Measurements from ENCODE around the gene MMP3.
"Not testable (repeated sequence)": the region's sequence is repeated elsewhere in the genome, so short reads cannot be mapped to it uniquely, and the experiment has no call there.

MMP3 gene

DNA sequence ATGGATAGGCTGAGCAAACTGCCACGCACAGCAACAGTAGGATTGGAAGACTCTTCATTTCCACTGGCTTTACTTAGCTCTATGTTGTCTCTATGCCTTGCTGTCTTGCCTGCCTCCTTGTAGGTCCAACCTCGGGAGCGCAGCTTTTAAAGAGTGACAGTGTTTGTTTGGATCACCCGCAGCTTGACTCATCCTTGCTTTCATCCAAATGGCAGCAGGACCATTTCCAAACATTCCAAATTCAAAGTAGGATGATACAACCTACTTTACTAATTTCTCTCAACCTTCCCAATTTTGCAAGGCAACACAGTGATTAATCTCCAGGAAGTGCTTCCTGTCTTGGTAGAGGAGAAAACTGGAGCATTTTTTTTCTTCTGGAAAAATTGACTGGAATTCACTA, at the start of gene MMP3:
Gene MMP3 (minus strand): TSS at position 121 of the 400 bp plus-strand sequence. CDS start 63 bp downstream, at position 58.
- FAIRE-seq = no peak

DNA sequence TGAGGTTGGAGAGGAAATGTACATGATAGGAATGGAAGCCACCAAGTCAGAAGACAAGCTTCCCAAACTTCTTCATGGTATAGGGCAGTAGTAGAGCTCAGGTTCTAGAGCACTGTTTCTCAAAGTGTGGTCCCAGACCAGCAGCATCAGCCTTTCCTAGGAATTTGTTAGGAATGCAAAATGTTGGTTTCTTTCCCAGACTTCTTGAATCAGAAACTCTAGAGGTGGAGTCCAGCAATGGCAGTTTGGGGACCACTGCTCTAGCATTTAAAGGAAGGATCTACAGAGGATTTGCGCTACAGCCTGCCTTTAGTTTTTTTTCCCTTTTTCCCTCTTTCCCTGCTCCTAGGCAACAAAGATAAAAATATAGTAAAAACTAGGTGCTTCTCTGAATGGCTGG, 48.3 kb upstream of the MMP3 start:
- FAIRE-seq = no peak

DNA sequence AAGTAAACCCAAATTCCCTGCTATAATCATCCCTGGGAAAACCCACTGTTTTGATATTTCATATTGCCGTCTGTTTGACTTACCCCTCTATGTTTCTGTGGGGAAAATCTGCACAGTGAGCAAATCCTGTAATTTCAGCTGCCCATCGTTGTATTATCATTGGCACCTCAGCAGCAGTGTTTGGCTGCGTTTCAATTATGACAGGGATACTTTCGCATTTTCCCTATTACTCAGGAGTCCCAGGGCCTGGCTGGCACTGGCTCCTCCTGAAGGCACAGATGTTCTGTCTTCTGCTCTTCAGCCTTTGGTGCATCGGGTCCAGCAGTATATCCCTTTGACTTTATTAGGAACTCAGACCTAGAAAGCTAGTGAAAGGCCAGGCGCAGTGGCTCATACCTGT, 43.6 kb upstream of the MMP3 start:
- no peak for FAIRE-seq

DNA sequence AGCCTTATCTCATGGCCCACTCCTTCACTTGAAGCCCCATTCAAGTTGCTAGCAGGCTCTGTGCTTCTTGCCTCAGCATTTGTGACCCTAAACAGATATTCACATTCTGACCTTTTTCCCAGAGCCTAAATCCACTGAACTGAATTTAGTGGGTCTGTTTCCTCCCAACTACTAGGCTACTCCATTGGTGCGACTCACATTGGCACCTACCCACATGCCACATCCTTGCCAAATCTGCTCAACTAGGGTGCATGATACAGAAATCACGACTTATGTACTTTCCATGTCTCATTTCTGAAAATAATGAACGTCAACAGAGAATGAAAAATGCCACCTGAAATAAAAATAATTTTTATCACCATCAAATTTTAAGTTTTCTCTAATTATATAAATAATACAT, 39.7 kb upstream of the MMP3 start:
- no peak for FAIRE-seq

DNA sequence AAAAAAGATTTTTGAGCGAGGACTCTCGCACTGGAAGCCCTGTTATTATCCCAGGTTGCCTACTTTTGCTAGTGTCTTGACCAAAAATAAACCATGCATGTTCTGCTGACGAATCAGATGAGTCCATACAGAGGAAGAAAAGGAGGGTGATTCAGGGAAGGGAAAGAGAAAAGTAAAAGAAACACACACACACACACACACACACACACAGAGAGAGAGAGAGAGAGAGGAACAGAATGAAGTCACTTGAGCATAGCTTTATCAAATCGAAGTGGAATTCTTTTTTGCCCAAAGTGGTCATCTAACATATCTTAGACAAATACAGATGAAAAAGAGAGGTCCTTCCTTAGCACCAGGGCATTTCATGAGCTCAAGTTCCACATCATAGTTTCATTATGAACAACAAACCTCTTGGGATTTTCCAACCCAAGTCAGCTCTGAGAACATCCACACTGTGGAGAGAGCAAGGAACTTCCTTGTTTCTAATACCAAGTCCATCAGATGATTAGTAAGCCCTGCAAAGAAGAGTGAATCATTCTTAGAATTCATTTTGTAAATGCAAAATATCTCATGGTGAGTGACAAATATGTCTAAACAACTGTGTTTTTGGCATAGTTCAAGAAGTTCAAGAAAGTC, 39.1 kb upstream of the MMP3 start:
- no peak for FAIRE-seq

DNA sequence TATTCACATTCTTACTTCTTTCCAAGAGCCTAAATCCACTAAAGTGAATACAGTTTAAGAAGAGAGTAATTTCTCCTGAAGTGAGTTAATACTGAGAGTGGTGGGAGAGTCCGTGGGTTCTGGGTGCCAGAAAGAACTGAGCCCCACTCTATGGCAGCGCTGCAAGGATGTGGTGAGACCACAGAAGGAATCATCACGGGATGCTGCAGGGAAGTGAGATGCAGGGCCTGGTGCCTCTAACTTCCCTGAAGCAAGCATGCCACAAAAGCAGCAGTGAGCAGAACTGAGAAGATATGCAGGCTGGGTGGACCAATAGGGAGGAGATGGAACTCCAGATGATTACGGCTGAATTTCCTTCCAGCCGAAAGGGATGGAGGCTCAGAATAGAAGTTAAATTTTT, 36.4 kb upstream of the MMP3 start:
- FAIRE-seq = no peak

DNA sequence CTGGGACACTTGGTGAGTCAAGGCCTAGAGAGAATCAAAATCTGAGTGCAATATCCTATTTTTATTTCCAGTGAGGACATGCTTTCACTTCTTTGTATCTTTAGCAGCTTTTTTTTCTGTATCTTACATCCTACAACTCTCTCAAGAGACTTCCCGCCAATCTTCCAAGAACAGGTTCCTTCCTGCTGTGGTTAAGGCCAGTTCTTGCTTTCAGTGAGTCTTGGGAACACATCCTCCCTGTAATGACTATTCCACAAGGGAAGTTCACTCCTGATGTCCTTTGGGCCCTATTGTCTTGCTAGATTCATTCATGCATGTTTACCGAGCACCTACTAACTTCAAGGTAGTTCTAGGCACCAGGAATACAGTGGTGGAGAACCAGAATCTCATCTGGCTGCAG, 35.2 kb upstream of the MMP3 start:
- no peak for FAIRE-seq

DNA sequence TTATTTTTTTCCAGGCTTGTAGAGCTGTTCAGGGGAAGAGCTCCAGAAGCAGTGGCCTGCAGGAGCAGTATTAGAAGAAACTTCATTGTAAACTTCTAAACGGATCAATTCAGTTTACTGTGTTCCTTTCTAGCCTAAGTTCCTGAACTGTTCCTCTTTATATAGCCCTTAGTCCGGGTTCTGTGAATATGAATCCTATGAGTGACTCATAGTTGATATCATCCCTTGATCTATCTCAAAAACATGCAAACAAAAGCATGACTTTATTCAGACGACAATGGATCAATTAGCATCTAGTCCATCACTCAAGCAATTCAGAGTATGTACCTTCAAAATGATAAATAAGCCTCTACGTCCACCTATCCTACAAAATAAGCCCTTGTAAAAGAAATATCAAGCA, 31.4 kb upstream of the MMP3 start, which contains the start of gene MMP12:
Gene MMP12 (minus strand): TSS at position 131 of the 400 bp plus-strand sequence. CDS start 45 bp downstream, at position 86.
- no peak for FAIRE-seq

DNA sequence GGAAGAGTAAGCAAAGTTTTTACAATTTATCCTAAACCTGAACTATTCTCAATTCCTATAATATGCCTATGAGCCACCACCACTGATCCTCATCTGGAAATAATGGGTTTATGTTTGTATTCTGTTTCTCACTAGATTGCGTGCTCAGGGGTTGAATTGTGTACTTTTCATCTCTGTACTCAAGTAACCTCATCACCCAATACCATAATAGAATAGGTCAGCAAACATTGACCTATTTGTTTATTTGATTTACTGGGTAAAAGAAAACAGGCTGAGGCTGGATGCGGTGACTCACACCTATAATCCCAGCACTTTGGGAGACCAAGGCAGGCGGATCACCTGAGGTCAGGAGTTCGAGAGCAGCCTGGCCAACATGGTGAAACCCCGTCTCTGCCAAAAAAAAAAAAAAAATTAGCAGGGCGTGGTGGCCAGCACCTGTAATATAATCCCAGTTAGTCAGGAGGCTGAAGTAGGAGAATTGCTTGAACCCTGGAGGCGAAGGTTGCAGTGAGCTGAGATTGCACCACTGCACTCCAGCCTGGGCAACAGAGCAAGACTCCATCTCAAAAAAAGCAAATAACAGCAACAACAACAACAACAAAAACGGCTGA, 26.1 kb upstream of the MMP3 start:
- FAIRE-seq = not testable (repeated sequence)

DNA sequence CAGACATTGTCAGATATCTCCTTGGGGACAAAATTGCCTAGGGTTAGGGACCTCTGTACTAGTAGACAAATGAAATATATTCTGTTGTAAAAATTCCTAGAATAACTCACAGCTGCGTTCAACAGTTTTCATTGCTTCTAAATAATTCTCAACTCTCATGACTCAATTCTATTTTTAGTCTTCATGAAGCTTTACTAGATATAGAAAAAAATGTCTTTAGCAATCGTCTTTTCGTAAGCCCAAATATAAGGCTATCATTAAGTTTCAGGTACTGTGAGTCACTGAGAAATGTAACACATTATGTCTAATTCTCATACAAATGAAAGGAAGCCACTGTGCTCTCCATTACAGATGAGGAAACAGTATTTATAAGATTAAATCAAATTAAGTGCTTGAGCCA, 24.9 kb upstream of the MMP3 start:
- no peak for FAIRE-seq

DNA sequence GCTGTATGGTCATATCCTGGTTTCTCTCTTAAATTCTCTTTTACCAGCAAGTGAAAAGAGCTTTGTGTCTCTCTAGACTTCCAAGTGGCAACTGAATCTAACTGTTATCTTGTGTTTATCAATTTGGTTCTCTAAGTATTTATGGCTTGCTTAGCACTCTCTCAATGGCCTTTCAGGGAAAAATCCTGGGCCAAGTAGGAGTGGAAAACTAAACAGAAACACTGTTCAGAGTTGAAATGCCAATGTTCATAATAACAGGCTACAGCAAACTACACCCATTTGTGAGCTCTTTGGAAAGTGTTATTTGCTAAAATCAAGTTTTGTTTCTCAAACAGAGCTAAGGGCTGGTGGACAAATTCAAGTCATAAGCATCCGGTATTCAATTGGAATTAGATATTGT, 21.3 kb upstream of the MMP3 start:
- FAIRE-seq = no peak

DNA sequence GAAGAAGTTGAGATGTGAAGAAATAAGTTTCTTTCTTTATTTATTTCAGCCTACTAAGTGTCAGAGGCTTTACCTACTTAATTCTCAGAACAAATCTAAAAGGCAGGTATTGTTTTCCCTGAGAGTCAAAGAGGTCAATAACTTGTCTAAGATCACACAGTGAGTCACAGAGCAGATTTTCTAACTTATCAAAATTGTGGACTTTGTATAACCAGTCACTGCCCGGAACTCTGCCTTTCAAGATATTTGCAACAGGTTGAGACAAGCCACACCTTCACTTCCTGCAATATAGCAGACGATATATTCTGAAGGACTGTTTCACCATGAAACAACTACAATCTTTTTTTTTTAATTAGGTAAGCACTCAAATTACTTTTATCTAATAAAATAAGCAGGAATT, 10.5 kb upstream of the MMP3 start:
- no peak for FAIRE-seq

DNA sequence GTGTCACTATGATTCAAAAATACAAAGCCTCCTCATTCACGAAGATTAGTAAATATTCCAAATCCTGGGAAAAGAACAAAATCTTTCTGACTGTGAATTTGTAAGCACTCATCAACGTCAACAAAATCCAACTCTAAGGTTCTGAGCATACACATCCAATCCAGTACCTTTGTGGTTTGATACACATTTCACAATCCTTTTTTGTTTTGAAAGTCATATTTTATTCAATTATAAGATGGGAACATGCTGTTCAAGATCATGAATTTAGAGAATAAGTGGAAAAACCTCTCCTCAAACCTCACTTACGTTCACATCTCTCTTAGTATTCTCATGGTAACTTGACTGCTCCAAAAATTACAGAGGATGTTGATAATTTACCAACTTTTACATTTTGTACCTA, 9.6 kb upstream of the MMP3 start:
- no peak for FAIRE-seq

DNA sequence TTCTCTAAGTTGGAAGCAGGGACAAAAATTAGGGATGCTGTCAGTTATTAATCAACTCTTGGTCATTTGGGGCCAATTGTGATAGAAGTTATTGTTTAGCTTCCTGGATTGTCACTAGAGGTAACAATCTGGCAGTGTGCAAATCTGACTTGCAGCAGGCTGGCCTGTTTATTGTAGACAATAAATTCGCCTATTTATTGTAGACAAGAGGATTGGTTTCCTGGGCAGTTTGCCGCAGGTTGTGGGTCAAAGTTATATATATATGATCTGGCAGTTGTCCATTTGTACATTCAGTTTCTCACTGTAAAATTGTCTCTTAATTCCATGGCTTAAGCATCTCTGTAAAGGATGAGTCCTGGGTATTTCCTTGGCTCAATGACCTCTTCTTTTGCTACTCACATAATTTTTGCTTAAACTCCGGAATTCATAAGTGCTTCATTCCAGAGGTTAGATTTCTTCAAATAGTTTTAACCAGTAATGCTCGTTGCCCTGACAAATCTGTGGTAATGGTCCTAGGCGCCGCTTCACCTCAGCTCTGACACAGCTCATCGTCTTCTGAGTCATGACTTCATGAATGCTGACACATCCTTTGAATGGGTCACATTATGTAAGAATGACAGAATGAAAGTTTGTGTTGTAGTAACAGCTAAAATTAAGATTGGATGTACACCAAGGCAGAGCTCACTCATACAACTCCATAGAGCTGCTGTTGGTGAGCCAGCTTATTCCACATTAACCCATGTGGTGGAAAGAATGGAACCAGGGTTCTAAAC, 7.8 kb upstream of the MMP3 start:
- FAIRE-seq = no peak

DNA sequence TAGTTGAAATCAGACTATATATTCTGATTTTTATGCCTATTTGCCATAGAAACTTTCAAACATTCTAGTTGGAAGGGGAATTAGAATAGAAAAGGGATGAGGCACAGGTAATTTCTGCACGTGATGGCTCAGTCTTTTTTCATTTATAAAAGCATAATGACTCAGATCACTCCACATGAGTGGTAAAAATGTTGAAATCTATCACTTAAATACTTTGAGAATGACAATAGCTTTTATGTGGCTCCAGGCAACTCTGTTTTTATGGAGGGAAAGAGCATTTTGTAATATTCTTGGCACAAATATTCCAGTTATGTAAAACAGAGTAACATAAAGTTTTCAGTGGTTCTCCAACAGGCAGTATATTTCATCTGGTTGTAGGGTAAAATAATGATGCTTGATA, 5.9 kb upstream of the MMP3 start:
- FAIRE-seq = no peak

DNA sequence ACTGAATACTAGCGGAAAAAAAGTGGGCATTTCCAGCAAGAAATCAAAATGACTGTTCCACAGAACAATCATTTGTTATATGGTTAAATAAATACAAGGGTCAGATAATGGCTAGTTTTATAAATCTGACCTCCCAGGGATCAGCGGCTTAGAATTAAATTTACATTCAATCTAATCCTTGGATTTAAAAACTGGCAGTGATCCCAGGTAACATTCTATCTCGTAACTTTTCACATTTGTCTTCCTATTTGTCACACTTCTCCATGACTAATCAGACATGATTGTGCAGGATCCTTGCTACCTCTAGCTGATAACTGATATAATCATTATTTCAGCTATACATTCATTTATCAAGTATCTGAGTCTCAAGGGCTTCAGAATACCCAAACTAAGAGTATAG, 2.9 kb upstream of the MMP3 start:
- no peak for FAIRE-seq

DNA sequence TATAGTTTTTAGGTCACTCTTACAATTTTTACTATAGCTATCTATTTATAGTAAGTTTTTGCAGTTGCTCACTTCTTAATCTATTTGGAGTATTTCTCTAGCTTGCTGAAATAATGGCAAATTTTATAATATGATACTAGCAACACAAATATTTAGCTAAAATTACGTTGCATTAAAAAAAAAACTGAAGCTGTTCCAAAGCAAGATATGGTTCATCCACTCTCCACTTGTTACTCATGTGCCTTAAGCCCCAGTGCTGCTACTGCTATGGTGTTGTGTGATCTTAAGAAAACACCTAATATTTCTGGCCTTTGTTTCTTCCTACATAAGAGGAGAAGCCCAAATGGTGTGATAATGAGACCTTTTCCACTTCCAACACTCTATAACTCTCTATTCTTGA, 479 bp downstream of the MMP3 start:
- no peak for FAIRE-seq

DNA sequence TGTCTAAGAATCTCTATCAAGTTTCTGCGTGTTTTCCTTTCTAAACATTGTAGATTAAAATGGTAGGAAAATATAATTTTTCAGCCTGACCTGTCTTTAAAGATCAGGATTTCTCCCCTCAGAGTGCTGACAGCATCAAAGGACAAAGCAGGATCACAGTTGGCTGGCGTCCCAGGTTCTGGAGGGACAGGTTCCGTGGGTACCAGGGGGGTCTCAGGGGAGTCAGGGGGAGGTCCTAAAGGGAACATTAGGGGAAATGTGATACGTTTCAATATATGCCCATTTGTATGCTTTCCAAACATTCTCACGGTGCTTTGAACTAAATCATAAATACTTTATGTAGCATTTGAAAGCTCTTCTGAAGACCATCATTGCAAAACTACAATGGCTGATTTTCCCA, 3.4 kb downstream of the MMP3 start:
- FAIRE-seq = no peak

DNA sequence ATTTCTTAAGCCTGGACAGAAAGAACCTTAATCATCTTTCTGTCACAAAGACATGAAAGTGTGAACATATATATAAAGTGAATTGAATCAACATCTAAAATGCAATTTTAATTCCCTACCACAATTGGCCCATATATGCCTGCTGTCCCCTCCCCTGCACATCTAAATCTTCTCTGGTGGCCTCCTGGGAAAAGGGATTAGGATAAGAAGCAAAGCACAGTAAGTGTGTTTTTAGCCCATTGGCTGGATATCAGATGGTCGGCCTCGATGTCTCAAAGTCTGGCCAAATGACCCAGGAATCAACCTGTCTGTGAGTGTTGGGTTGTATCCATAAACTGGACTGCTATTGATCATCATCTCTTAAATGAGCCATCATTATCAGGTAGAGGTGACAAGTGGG, 5.8 kb downstream of the MMP3 start:
- FAIRE-seq = no peak

DNA sequence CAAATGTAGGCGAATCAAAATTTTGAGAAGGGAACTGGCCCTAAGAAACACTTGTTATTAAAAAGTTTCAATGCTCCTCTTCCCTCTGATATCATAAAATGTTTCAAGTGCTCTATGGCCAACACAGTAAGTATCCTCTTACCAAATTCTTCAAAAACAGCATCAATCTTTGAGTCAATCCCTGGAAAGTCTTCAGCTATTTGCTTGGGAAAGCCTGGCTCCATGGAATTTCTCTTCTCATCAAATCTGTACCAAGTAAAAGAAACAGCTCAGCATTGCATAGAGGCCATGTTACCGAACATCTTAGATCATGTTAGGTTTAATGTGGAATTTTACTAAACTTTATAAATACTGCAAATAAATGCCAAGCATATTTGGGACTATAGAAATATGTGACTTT, 6.3 kb downstream of the MMP3 start:
- FAIRE-seq = no peak

DNA sequence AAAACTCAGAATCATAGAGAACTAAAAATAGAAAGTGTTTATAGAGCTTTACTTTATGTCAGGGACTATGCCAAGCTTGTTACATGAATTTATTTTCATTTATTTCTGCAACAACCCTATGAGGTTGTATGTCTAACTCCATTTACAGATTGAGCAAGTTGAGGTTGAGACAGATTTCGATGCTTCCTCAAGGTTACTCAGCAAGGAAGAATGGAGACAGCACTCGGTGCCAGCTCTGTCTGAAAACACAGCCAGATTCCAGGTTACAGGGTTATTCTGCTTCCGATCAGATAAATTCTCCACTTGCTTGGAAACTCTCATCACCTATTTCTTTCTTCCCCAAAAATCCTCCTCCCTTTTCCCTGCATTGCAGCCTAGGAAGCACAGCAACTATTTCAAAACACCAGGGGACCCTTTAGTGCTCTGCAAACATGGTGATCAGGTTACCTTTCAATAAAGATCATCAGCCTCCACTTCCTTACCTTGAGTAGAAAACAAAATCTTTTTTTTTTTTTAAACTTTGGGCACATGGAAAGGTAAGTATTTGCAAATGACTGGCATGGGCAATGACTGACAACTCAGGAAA, 7.0 kb downstream of the MMP3 start:
- FAIRE-seq = no peak

DNA sequence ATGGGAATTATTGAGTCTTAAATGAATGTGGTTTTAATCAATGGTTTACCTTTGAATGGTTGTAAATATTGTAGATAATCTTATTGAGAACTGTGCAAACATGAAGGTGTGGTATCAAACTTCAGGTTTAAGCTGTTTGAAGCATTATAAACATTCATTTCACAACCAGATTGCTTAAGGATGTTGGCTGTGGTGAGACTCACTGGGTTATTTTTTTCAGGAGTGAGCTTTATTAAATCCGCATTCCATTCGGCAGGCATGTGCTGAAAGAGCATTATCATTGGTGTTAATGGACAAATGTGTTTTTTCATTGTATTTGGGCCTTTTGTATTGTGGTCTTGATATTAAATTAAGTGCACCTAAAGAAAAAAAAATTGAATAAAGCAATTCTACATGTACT, 9.7 kb downstream of the MMP3 start:
- no peak for FAIRE-seq

DNA sequence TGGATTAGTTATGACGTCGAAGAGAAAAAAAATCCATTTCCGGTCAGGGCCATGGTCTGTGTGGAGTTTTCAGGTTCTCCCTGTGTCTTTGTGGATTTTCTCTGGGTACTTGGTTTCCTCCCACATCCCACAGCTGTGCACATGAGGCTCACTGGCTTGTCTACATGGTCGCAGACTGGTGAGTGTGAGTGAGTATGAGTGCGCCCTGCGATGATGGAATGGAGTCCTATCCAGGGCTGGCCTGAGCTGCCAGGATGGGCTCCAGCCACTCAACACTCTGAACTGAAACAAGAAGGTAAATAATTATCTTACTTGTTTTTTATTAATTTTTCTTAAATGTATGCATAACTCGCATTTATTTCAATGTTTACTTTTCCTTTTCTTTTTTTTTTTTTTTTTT, 10.8 kb downstream of the MMP3 start:
- FAIRE-seq = no peak

Data from TTC549 (cell line).